Fibroblast of skin of scalp (primary cell): ENCODE measurements around the gene CDHR4. TPM values are rescaled to one million over a fixed set of nuclear protein-coding genes. Genes with fewer than 3 reads are reported as not detected.
"Not testable (repeated sequence)": the region's sequence is repeated elsewhere in the genome, so short reads cannot be mapped to it uniquely, and the experiment has no call there.

Source experiments
- DNase-seq: peaks from one replicate; pipeline ENCODE4 v3.0.0-alpha.2; 2013
- polyA plus RNA-seq, 2 experiments: library from polyadenylated mRNA; unstranded; fragments of 120-200 nt; gene quantifications; one replicate each; pipeline ENCODE4 v1.2.1, GENCODE V29; 2013; ENCODE audit not compliant: insufficient read length in 2 of 2

CDHR4 gene
- not detected for polyA plus RNA-seq (2013, experiment 1 of 2; ENCODE audit: insufficient read length)
- polyA plus RNA-seq (2013, experiment 2 of 2; ENCODE audit: insufficient read length), result not detected

- peak; percentile 69 for DNase-seq
Measured at GRCh38 chr3:49799761-49800160, at the start of gene CDHR4. TSS of gene CDHR4 (minus strand) at chr3:49799873. CDS start at chr3:49799812, 61 bp downstream.

- DNase-seq, result no peak
Measured at GRCh38 chr3:49845694-49846093, 46.0 kb upstream of the CDHR4 start.

GRCh38 chr3:49844464-49845183 is 45.0 kb upstream of the CDHR4 start:
- no peak for DNase-seq

GRCh38 chr3:49842843-49843517 is 43.3 kb upstream of the CDHR4 start:
- no peak for DNase-seq

GRCh38 chr3:49841806-49842205 is 42.1 kb upstream of the CDHR4 start:
- no peak for DNase-seq

GRCh38 chr3:49841126-49841696 is 41.5 kb upstream of the CDHR4 start:
- DNase-seq, result peak; percentile 7

GRCh38 chr3:49840388-49840787 is 40.7 kb upstream of the CDHR4 start:
- DNase-seq, result no peak

- DNase-seq, result peak; percentile 79
Measured at GRCh38 chr3:49839193-49839809, 39.6 kb upstream of the CDHR4 start.

- DNase-seq, result no peak
Measured at GRCh38 chr3:49831341-49831740, 31.7 kb upstream of the CDHR4 start.

- DNase-seq, result no peak
Measured at GRCh38 chr3:49826016-49826415, 26.3 kb upstream of the CDHR4 start.

GRCh38 chr3:49823131-49823530 is 23.5 kb upstream of the CDHR4 start:
- DNase-seq, result not testable (repeated sequence)

- DNase-seq, result peak; percentile 75
Measured at GRCh38 chr3:49813497-49814174, 14.0 kb upstream of the CDHR4 start, which contains the start of gene UBA7. TSS of gene UBA7 (minus strand) at chr3:49813953. CDS start at chr3:49813787, 166 bp downstream.

GRCh38 chr3:49812916-49813496 is 13.3 kb upstream of the CDHR4 start:
- no peak for DNase-seq

GRCh38 chr3:49807431-49808114 is 7.9 kb upstream of the CDHR4 start:
- no peak for DNase-seq

GRCh38 chr3:49806850-49807249 is 7.2 kb upstream of the CDHR4 start:
- DNase-seq, result no peak

- peak; percentile 45 for DNase-seq
Measured at GRCh38 chr3:49805897-49806701, 6.4 kb upstream of the CDHR4 start.

- peak; percentile 96 for DNase-seq
Measured at GRCh38 chr3:49805367-49805782, 5.7 kb upstream of the CDHR4 start.

GRCh38 chr3:49804141-49805041 is 4.7 kb upstream of the CDHR4 start:
- DNase-seq, result no peak

GRCh38 chr3:49803465-49804140 is 3.9 kb upstream of the CDHR4 start:
- no peak for DNase-seq
